Cardiac muscle cell (in vitro differentiated cells and primary cell): ENCODE data around the gene PIGQ. TPM values are rescaled to one million over a fixed set of nuclear protein-coding genes. Genes with fewer than 3 reads are reported as not detected.

Experiments used
- DNase-seq, 2 donors: peaks; one replicate each; pipeline versions ENCODE4 v3.0.0 to v3.0.0-alpha.2; 2010 to 2017; ENCODE audit warnings: low read depth in 1 of 2, low spot score in 1 of 2
- H3K27ac ChIP-seq: fragments of 200-600 bp; sonication (generic); 2 replicates; pipeline ENCODE4 v1.5.1; 2016
- H3K27me3 ChIP-seq: fragments of 200-600 bp; sonication (generic); 2 replicates; pipeline ENCODE4 v1.6.0; 2016; ENCODE audit warnings: control low read depth
- H3K36me3 ChIP-seq: fragments of 200-600 bp; sonication (generic); 2 replicates; pipeline ENCODE4 v1.5.1; 2016; ENCODE audit warnings: control low read depth
- H3K4me1 ChIP-seq: fragments of 200-600 bp; sonication (generic); 2 replicates; pipeline ENCODE4 v1.8.1; 2017; ENCODE audit warnings: low read depth, mild to moderate bottlenecking, mixed run types
- H3K4me3 ChIP-seq: fragments of 200-600 bp; sonication (generic); 2 replicates; pipeline ENCODE4 v1.5.1; 2016; ENCODE audit warnings: mild to moderate bottlenecking
- H3K9me3 ChIP-seq: fragments of 200-600 bp; sonication (generic); 2 replicates; pipeline ENCODE4 v1.5.1; 2017; ENCODE audit warnings: low read depth, mild to moderate bottlenecking, control low read depth
- CTCF ChIP-seq: IDR thresholded peaks from 2 replicates; pipeline ENCODE4 v1.5.1; 2012; ENCODE audit warnings: low read depth, mild to moderate bottlenecking, low read length
- polyA plus RNA-seq: library from polyadenylated mRNA; unstranded; fragments of >200 nt; fragmentation: Nextera tagmentation; extraction: Ambion mirVana; gene quantifications from 2 replicates; pipeline ENCODE4 v1.2.1, GENCODE V29; 2016
- total RNA-seq: library from RNA; depleted of rRNA; stranded (reverse); fragments of >200 nt; gene quantifications from 2 replicates; pipeline ENCODE4 v1.2.3, GENCODE V29; 2016

Gene PIGQ
- total and polyA plus RNA-seq, 2 experiments from 2014 or later = 110 to 124 TPM

DNA sequence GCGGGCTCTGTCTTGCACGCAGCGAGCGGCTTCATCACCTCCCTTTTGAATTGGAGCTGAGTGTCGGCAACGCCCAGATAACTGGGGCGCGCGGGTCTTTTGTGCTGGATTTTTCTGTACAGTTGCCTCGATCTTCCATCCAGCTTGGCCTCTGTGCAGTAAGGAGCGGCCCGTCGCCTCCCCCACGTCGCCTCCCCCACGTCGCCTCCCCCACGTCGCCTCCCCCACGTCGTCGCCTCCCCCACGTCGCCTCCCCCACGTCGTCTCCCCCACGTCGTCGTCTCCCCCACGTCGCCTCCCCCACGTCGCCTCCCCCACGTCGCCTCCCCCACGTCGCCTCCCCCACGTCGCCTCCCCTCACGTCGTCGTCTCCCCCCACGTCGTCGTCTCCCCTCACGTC, 25.3 kb upstream of the PIGQ start:
- no peaks in the 10 kb centered on the region for H3K9me3 ChIP-seq
- H3K4me1 ChIP-seq = no peaks in the 10 kb centered on the region
- H3K27ac ChIP-seq = no peak overlapping the region
- no peak for TF ChIP-seq CTCF
- no peaks in the 10 kb centered on the region for H3K27me3 ChIP-seq
- DNase-seq = no peak
- H3K36me3 ChIP-seq = peaks cover 6% of the 10 kb centered on the region
- no peak overlapping the region for H3K4me3 ChIP-seq

DNA sequence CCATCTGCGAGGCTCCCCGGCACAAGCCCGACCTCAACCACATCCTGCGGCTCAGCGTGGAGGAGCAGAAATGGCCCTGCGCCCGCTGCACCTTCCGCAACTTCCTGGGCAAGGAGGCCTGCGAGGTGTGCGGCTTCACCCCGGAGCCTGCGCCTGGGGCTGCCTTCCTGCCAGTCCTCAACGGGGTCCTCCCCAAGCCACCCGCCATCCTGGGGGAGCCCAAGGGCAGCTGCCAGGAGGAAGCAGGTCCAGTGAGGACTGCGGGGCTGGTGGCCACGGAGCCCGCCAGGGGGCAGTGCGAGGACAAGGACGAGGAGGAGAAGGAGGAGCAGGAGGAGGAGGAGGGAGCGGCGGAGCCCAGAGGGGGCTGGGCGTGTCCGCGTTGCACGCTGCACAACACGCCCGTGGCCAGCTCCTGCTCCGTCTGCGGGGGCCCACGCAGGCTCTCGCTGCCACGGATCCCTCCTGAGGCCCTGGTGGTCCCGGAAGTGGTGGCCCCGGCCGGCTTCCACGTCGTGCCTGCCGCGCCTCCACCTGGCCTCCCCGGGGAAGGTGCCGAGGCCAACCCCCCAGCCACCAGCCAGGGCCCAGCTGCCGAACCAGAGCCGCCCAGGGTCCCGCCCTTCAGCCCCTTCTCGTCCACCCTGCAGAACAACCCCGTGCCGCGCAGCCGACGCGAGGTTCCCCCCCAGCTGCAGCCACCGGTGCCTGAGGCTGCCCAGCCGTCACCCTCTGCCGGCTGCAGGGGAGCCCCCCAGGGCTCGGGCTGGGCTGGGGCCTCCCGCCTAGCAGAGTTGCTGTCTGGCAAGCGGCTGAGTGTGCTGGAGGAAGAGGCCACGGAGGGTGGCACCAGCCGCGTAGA, 22.6 kb upstream of the PIGQ start:
- Histone ChIP-seq H3K4me1 (no peaks in the 10 kb centered on the region), H3K36me3 (peaks cover 10% of the 10 kb centered on the region), H3K9me3 (no peaks in the 10 kb centered on the region), H3K4me3 (no peak overlapping the region), H3K27me3 (no peaks in the 10 kb centered on the region), H3K27ac (no peak overlapping the region)
- DNase-seq = peak; percentile 42 to 68
- peak; percentile 39 for TF ChIP-seq CTCF

DNA sequence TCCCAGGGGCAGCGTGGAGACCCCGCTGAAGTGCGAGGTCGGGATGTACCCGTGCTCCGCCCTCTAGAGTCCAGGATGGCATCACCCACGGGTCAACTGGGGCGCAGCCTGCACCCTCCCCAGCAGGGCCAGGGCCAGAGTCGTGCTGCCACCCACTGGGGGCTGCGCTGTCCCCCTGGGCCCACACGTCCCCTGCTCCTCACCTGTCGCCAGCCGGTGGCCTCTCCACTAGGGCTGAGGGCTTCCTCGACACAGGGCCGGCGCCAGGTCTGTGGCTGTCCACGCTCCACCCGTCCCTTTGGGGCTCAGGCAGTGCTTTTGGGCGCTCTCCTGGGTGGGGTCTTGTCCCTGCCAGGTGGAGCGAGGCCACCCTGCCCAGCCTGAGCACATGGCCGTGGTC, 21.2 kb upstream of the PIGQ start:
- Histone ChIP-seq H3K27ac (no peak overlapping the region), H3K36me3 (peaks cover 10% of the 10 kb centered on the region), H3K27me3 (no peaks in the 10 kb centered on the region), H3K4me3 (no peak overlapping the region), H3K4me1 (no peaks in the 10 kb centered on the region), H3K9me3 (no peaks in the 10 kb centered on the region)
- no peak for DNase-seq
- TF ChIP-seq CTCF = no peak

GRCh38 chr16:549544-550263, 20.1 kb upstream of the PIGQ start:
- Histone ChIP-seq H3K27me3 (no peaks in the 10 kb centered on the region), H3K27ac (no peak overlapping the region), H3K9me3 (no peaks in the 10 kb centered on the region), H3K4me3 (no peak overlapping the region), H3K36me3 (peaks cover 10% of the 10 kb centered on the region), H3K4me1 (no peaks in the 10 kb centered on the region)
- no peak for DNase-seq
- peak; percentile 14 for TF ChIP-seq CTCF

- H3K9me3 ChIP-seq = no peaks in the 10 kb centered on the region
- H3K36me3 ChIP-seq = peaks cover 10% of the 10 kb centered on the region
- no peak overlapping the region for H3K27ac ChIP-seq
- H3K27me3 ChIP-seq = no peaks in the 10 kb centered on the region
- TF ChIP-seq CTCF = no peak
- no peak overlapping the region for H3K4me3 ChIP-seq
- no peak for DNase-seq
- H3K4me1 ChIP-seq = no peaks in the 10 kb centered on the region
These were observed 18.6 kb upstream of the PIGQ start for GRCh38 chr16:551210-551609.
